HepG2 (cell line): ENCODE measurements around the gene EEIG1. TPM values are rescaled to one million over a fixed set of nuclear protein-coding genes. Genes with fewer than 3 reads are reported as not detected.
A peak's percentile ranks its signal among the peaks of the same experiment; 100 is the strongest.

Experiments used
- CCAR2 ChIP-seq: fragments of 200-400 bp; formaldehyde crosslinking; optimal IDR thresholded peaks from 2 replicates; pipeline ENCODE3; 2018; ENCODE audit warnings: low read depth, mild to moderate bottlenecking, low read length, moderate library complexity
- CTCF ChIP-seq: sonication (generic); formaldehyde crosslinking; IDR thresholded peaks from 2 replicates; pipeline ENCODE4 v1.5.0; 2020; ENCODE audit warnings: mild to moderate bottlenecking, missing genetic modification reagents, moderate library complexity
- HMGA1 ChIP-seq: sonication (generic); formaldehyde crosslinking; conservative IDR thresholded peaks from 2 replicates; pipeline ENCODE4 v1.4.0; 2020; ENCODE audit warnings: missing genetic modification reagents
- NFATC3 ChIP-seq: sonication (generic); formaldehyde crosslinking; IDR thresholded peaks from 2 replicates; pipeline ENCODE4 v1.5.1; 2020; ENCODE audit warnings: mild to moderate bottlenecking, missing genetic modification reagents
- PAXIP1 ChIP-seq: sonication (generic); formaldehyde crosslinking; conservative IDR thresholded peaks from 2 replicates; pipeline ENCODE4 v1.4.0; 2020; ENCODE audit warnings: mild to moderate bottlenecking, missing genetic modification reagents, moderate library complexity
- REL ChIP-seq: sonication (generic); formaldehyde crosslinking; conservative IDR thresholded peaks from 2 replicates; pipeline ENCODE4 v1.8.0; 2022; ENCODE audit warnings: mild to moderate bottlenecking, missing genetic modification reagents, moderate library complexity
- TCF12 ChIP-seq, 2 experiments: fragments of 450-650 bp in 1 of 2; sonication (generic) in 1 of 2; formaldehyde crosslinking in 1 of 2; IDR thresholded peaks; 2 replicates each; pipeline versions ENCODE4 v1.6.1 to v1.8.0; 2017 to 2022; ENCODE audit warnings: antibody characterized with exemption in 1 of 2, mild to moderate bottlenecking in 1 of 2, missing genetic modification reagents in 1 of 2, moderate library complexity in 1 of 2
- YEATS2 ChIP-seq: sonication (generic); formaldehyde crosslinking; IDR thresholded peaks from 2 replicates; pipeline ENCODE4 v1.4.0; 2020; ENCODE audit warnings: missing genetic modification reagents, borderline replicate concordance
- ZFY ChIP-seq: sonication (generic); formaldehyde crosslinking; IDR thresholded peaks from 2 replicates; pipeline ENCODE4 v1.4.0; 2020; ENCODE audit warnings: missing genetic modification reagents
- ZMYM3 ChIP-seq: sonication (generic); formaldehyde crosslinking; IDR thresholded peaks from 2 replicates; pipeline ENCODE4 v1.5.1; 2020; ENCODE audit warnings: mild to moderate bottlenecking, missing genetic modification reagents
- ZNF121 ChIP-seq: sonication (generic); formaldehyde crosslinking; IDR thresholded peaks from 2 replicates; pipeline ENCODE4 v1.5.0; 2020; ENCODE audit warnings: mild to moderate bottlenecking, missing genetic modification reagents
- ZNF276 ChIP-seq: sonication (generic); formaldehyde crosslinking; IDR thresholded peaks from 2 replicates; pipeline ENCODE4 v1.4.0; 2020; ENCODE audit warnings: mild to moderate bottlenecking, low read depth, missing genetic modification reagents
- ZNF569 ChIP-seq: sonication (generic); formaldehyde crosslinking; IDR thresholded peaks from 2 replicates; pipeline ENCODE4 v1.5.0; 2020; ENCODE audit warnings: mild to moderate bottlenecking, missing genetic modification reagents, moderate library complexity, borderline replicate concordance
- ZNF605 ChIP-seq: sonication (generic); formaldehyde crosslinking; IDR thresholded peaks from 2 replicates; pipeline ENCODE4 v1.8.0; 2022; ENCODE audit warnings: mild to moderate bottlenecking, missing genetic modification reagents
- ZNF615 ChIP-seq: sonication (generic); formaldehyde crosslinking; IDR thresholded peaks from 2 replicates; pipeline ENCODE4 v1.5.0; 2020; ENCODE audit warnings: mild to moderate bottlenecking, missing genetic modification reagents, borderline replicate concordance
- polyA plus RNA-seq, 8 experiments: library from polyadenylated mRNA; depleted of rRNA in 3 of 8; stranded (reverse) in 7 of 8; unstranded in 1 of 8; fragments of >200 nt; fragmentation: Illumina TruSeq in 4 of 8; extraction: Trizol in 4 of 8; gene quantifications; 2 replicates each; pipeline versions ENCODE4 v1.2.1 to v1.2.3, GENCODE V29; 2011 to 2016; ENCODE audit warnings: low read depth in 4 of 8, missing spikeins in 1 of 8, mixed read lengths in 1 of 8; ENCODE audit not compliant: insufficient read depth in 1 of 8
- total RNA-seq, 5 experiments: library from RNA; depleted of rRNA; stranded (reverse); fragments of >200 nt; fragmentation: Illumina TruSeq; extraction: Trizol; gene quantifications; 2 replicates each; pipeline ENCODE4 v1.2.3, GENCODE V29; 2016; ENCODE audit warnings: low read depth in 1 of 5
- TF ChIP-seq, protein P1 (sequence below): sonication (generic); formaldehyde crosslinking; IDR thresholded peaks from 2 replicates; pipeline ENCODE4 v1.4.0; 2020; ENCODE audit warnings: missing genetic modification reagents, borderline replicate concordance
- TF ChIP-seq, protein P2 (sequence below): IDR thresholded peaks from 2 replicates; pipeline ENCODE4 v1.6.1; 2016

The EEIG1 gene
- total and polyA plus RNA-seq, 2 of the 13 experiments (the other 11 are each of a cell fraction or from before 2014, with no cell fraction given) = 16.6 to 25.2 TPM

DNA sequence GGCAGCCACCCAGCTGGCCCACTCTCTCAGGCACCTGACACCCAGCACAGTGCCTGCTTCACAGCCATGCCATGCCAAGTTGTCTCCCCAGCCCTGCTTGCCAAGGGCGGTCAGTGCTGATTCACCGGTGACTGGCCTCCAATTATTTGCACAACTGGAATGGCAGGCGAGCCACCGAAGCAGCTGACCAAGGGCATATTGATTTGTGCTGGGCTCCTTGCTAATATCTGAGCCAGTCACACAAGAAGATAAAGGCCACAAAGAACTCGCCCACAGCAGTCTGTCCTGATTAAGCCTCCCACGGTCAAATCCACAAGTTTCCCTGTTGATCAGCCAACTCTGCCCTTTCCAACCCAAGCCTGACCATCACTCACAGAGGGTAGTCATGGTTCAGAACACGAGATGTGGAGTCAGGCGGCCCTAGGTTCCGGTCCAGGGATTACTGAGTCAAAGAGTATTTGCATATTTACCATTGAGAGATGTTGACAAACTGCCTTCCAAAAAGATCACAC, 6.4 kb upstream of the EEIG1 start (continued):
- TF ChIP-seq, protein P1, sequence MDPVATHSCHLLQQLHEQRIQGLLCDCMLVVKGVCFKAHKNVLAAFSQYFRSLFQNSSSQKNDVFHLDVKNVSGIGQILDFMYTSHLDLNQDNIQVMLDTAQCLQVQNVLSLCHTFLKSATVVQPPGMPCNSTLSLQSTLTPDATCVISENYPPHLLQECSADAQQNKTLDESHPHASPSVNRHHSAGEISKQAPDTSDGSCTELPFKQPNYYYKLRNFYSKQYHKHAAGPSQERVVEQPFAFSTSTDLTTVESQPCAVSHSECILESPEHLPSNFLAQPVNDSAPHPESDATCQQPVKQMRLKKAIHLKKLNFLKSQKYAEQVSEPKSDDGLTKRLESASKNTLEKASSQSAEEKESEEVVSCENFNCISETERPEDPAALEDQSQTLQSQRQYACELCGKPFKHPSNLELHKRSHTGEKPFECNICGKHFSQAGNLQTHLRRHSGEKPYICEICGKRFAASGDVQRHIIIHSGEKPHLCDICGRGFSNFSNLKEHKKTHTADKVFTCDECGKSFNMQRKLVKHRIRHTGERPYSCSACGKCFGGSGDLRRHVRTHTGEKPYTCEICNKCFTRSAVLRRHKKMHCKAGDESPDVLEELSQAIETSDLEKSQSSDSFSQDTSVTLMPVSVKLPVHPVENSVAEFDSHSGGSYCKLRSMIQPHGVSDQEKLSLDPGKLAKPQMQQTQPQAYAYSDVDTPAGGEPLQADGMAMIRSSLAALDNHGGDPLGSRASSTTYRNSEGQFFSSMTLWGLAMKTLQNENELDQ (CRISPR knock-in tag) = no peak
- TF ChIP-seq NFATC3 (CRISPR knock-in tag) (no peak), ZNF615 (no peak), CTCF (no peak), YEATS2 (no peak), ZNF605 (no peak), ZMYM3 (peak; percentile 74; the same call in 1 of the 2 replicates), CCAR2 (no peak), REL (CRISPR knock-in tag) (no peak), ZNF121 (CRISPR knock-in tag) (no peak), ZNF276 (CRISPR knock-in tag) (no peak), ZNF569 (CRISPR knock-in tag) (no peak), TCF12 (IDR thresholded peaks at IDR 0.05) (no peak), TCF12 (CRISPR knock-in tag; IDR thresholded peaks at IDR 0.05) (no peak), HMGA1 (CRISPR knock-in tag) (no peak), ZFY (CRISPR knock-in tag) (no peak), PAXIP1 (peak; percentile 63)
- TF ChIP-seq, protein P2, sequence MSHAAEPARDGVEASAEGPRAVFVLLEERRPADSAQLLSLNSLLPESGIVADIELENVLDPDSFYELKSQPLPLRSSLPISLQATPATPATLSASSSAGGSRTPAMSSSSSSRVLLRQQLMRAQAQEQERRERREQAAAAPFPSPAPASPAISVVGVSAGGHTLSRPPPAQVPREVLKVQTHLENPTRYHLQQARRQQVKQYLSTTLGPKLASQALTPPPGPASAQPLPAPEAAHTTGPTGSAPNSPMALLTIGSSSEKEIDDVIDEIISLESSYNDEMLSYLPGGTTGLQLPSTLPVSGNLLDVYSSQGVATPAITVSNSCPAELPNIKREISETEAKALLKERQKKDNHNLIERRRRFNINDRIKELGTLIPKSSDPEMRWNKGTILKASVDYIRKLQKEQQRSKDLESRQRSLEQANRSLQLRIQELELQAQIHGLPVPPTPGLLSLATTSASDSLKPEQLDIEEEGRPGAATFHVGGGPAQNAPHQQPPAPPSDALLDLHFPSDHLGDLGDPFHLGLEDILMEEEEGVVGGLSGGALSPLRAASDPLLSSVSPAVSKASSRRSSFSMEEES = peak; percentile 80
